GM19240 (cell line): ENCODE results near the gene KIDINS220.
"Not testable (repeated sequence)": the region's sequence is repeated elsewhere in the genome, so short reads cannot be mapped to it uniquely, and the experiment has no call there.

Experiments
- DNase-seq: peaks from one replicate; pipeline ENCODE4 v3.0.0; 2011; ENCODE audit warnings: low spot score; ENCODE audit not compliant: insufficient read length

KIDINS220 gene

GRCh38 chr2:8754106-8754776 lies 83.2 kb downstream of the KIDINS220 start:
- DNase-seq = no peak

- DNase-seq = no peak
Observed at GRCh38 chr2:8753609-8754008, 83.8 kb downstream of the KIDINS220 start.

- DNase-seq = no peak
Observed at GRCh38 chr2:8752385-8752784, 85.0 kb downstream of the KIDINS220 start.

- DNase-seq = no peak
Observed at GRCh38 chr2:8750221-8750620, 87.2 kb downstream of the KIDINS220 start.

GRCh38 chr2:8743261-8743660 lies 94.2 kb downstream of the KIDINS220 start:
- no peak for DNase-seq

- no peak for DNase-seq
Observed at GRCh38 chr2:8740136-8740535, 97.3 kb downstream of the KIDINS220 start.

GRCh38 chr2:8737571-8738175 lies 99.7 kb downstream of the KIDINS220 start:
- DNase-seq = no peak

- DNase-seq = no peak
Observed at GRCh38 chr2:8732601-8733000, 104.8 kb downstream of the KIDINS220 start.

- DNase-seq = no peak
Observed at GRCh38 chr2:8729939-8730338, 107.5 kb downstream of the KIDINS220 start.

- not testable (repeated sequence) for DNase-seq
Observed at GRCh38 chr2:8729101-8729500, 108.3 kb downstream of the KIDINS220 start.

- DNase-seq = no peak
Observed at GRCh38 chr2:8728305-8729015, 109.0 kb downstream of the KIDINS220 start.

- DNase-seq = no peak
Observed at GRCh38 chr2:8725838-8726237, 111.6 kb downstream of the KIDINS220 start.

- no peak for DNase-seq
Observed at GRCh38 chr2:8722986-8723385, 114.4 kb downstream of the KIDINS220 start.

- no peak for DNase-seq
Observed at GRCh38 chr2:8721410-8721809, 116.0 kb downstream of the KIDINS220 start.

GRCh38 chr2:8720741-8721140 lies 116.7 kb downstream of the KIDINS220 start:
- no peak for DNase-seq

GRCh38 chr2:8719528-8719927 lies 117.9 kb downstream of the KIDINS220 start:
- no peak for DNase-seq

GRCh38 chr2:8714971-8715370 lies 122.4 kb downstream of the KIDINS220 start:
- no peak for DNase-seq

- no peak for DNase-seq
Observed at GRCh38 chr2:8714283-8714682, 123.1 kb downstream of the KIDINS220 start.

GRCh38 chr2:8710951-8711350 lies 126.5 kb downstream of the KIDINS220 start:
- no peak for DNase-seq

GRCh38 chr2:8709611-8710010 lies 127.8 kb downstream of the KIDINS220 start:
- DNase-seq = no peak

GRCh38 chr2:8704906-8705305 lies 132.5 kb downstream of the KIDINS220 start:
- DNase-seq = no peak

GRCh38 chr2:8701681-8702379 lies 135.6 kb downstream of the KIDINS220 start:
- DNase-seq = no peak
